Thyroid gland (tissue), 4 donors: ENCODE results near the gene SLC43A3.

Experiments
- POLR2A ChIP-seq, 2 donors: fragments of 450-650 bp; IDR thresholded peaks; one replicate each; pipeline ENCODE4 v1.6.1; 2017; ENCODE audit warnings: antibody characterized with exemption in 2 of 2, mild to moderate bottlenecking in 2 of 2, moderate library complexity in 1 of 2
- TF ChIP-seq, protein P1 (sequence below), 6 experiments: fragments of 200-600 bp in 3 of 6; fragments of 450-650 bp in 3 of 6; sonication (generic) in 3 of 6; IDR thresholded peaks; one replicate each; pipeline ENCODE4 v1.5.1; 2016 to 2019; ENCODE audit warnings: antibody characterized with exemption in 6 of 6, mild to moderate bottlenecking in 2 of 6, inconsistent platforms in 1 of 6, moderate library complexity in 1 of 6

DNA sequence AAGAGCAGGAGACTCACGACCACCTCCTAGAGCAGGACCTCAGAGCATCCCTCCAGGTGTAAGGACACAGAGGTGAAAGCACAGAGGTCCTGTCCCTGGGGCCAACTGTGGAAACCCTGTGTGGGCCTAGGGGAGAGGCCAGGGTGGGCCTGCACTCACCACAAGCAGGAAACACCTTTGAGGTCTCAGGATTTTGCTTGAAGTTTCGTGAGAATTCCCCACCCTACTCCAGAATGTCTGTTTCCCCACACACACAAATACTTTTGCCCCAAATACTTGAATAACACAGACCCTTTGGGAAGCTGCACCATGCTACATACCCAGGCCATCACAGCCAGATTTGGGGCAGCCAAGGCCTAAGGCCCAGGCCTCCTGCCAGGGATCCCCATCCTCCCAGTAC is 18.1 kb downstream of the SLC43A3 start:
- TF ChIP-seq, protein P1, sequence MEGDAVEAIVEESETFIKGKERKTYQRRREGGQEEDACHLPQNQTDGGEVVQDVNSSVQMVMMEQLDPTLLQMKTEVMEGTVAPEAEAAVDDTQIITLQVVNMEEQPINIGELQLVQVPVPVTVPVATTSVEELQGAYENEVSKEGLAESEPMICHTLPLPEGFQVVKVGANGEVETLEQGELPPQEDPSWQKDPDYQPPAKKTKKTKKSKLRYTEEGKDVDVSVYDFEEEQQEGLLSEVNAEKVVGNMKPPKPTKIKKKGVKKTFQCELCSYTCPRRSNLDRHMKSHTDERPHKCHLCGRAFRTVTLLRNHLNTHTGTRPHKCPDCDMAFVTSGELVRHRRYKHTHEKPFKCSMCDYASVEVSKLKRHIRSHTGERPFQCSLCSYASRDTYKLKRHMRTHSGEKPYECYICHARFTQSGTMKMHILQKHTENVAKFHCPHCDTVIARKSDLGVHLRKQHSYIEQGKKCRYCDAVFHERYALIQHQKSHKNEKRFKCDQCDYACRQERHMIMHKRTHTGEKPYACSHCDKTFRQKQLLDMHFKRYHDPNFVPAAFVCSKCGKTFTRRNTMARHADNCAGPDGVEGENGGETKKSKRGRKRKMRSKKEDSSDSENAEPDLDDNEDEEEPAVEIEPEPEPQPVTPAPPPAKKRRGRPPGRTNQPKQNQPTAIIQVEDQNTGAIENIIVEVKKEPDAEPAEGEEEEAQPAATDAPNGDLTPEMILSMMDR (IDR thresholded peaks at IDR 0.05) = no peak
- no peak for TF ChIP-seq POLR2A (IDR thresholded peaks at IDR 0.05)
